CD4-positive, alpha-beta T cell treated with Interleukin-4 for 4 hours (primary cell): ENCODE data around the gene TMEM140.
"Not testable (repeated sequence)": the region's sequence is repeated elsewhere in the genome, so short reads cannot be mapped to it uniquely, and the experiment has no call there.

Source experiments
- DNase-seq: peaks from one replicate; pipeline ENCODE4 v3.0.0-alpha.2; 2020

The TMEM140 gene

GRCh38 chr7:135147899-135148721 lies at the start of gene TMEM140:
TMEM140 (plus strand) TSS chr7:135148072; CDS start chr7:135164442, 16,370 bp downstream.
- peak; percentile 79 for DNase-seq

DNA sequence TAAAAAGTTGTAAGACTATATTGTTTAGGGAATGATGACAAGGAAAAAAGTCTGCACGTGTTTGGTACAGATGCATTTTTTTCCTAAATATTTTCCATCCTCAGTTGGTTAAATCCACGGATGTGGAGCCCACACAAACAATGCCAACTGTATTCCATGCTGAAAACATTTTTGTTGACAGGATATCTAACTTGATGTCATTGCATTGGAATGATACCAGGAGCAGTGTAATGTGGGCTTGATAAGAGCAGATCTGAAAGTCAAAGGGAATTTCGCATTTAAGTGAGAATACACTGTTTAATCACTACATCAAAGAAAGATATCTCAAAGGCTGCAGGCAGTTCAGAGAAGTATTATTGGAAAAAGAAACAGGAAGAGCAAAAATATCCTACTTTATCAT lies 49.5 kb upstream of the TMEM140 start:
- no peak for DNase-seq

GRCh38 chr7:135100856-135101255 lies 47.0 kb upstream of the TMEM140 start:
- DNase-seq = no peak

GRCh38 chr7:135102372-135102771 lies 45.5 kb upstream of the TMEM140 start:
- DNase-seq = no peak

DNA sequence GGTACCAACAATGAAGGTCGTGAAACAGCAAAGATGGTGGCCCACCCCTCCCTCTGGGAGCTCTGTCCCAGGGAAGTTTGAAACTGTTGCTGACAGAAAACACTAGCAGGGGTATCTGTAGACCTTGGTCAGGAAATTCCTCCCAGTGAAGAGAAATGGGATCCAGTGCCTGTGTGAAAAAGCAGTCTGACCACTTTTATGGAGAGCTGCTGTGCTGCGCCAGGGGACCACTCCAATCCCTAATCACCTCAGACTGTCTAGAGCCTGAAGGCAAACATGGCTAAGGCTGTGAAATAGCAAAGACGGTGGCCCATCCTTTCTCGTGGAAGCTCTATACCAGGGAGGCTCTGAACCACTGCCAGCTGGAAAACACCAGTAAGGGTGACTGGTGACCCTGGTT lies 38.3 kb upstream of the TMEM140 start:
- DNase-seq = no peak

DNA sequence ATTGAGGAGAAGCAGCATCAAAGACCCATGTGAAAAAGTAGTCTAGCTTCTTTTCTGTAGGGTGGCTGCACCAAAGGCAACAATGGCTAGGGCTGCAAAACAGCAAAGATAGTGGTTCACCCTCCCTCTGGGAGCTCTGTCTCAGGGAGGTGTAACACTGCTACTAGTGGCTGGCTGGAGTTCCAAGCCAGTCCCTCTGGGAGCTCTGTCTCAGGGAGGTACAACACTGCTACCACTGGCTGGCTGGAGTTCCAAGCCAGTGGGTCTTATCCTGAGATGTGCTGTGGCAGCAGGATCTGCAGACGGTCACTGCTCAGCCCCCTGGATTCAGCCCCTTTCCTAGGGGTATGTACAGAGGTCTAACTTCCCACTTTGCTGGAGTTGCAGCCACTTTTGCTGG lies 37.9 kb upstream of the TMEM140 start:
- DNase-seq = no peak

- no peak for DNase-seq
These were observed 36.5 kb upstream of the TMEM140 start for GRCh38 chr7:135111379-135111778.

- DNase-seq = no peak
These were observed 33.2 kb upstream of the TMEM140 start for GRCh38 chr7:135114622-135115021.

- no peak for DNase-seq
These were observed 30.8 kb upstream of the TMEM140 start for GRCh38 chr7:135117096-135117495.

GRCh38 chr7:135121868-135122267 lies 26.0 kb upstream of the TMEM140 start:
- no peak for DNase-seq

DNA sequence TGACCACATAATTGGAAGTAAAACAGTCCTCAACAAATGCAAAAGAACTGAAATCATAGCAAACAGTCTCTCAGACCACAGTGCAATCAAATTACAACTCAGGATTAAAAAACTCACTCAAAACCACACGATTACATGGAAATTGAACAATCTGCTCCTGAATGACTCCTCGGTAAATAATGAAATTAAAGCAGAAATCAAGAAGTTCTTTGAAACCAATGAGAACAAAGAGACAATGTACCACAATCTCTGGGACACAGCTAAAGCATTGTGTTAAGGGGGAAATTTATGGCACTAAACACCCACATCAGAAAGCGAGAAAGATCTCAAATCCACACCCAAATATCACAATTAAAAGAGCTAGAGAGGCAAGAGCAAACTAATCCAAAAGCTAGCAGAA lies 23.2 kb upstream of the TMEM140 start:
- DNase-seq = not testable (repeated sequence)

- no peak for DNase-seq
These were observed 18.9 kb upstream of the TMEM140 start for GRCh38 chr7:135128931-135129330.

DNA sequence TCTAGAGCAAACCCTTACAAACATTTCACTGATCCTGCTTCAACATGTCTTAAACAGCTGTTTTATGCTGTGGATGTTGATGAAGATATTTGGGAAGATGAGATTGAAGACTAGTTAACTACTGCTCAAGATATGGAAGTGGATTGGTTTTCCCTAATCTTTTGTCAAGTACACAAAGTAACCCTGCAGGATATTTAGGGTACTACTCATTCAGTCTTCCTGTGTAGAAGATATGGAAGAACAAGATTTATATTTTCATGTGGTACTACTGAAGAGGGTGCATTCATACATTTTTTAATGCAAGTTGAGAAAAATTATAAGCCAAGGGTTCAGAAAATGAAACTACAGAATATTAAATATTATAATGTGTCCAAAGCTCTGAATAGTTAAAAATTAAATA lies 18.3 kb upstream of the TMEM140 start:
- DNase-seq = no peak

- DNase-seq = no peak
These were observed 3.8 kb upstream of the TMEM140 start for GRCh38 chr7:135143885-135144668.

- DNase-seq = peak; percentile 33
These were observed 452 bp upstream of the TMEM140 start for GRCh38 chr7:135147341-135147898.

DNA sequence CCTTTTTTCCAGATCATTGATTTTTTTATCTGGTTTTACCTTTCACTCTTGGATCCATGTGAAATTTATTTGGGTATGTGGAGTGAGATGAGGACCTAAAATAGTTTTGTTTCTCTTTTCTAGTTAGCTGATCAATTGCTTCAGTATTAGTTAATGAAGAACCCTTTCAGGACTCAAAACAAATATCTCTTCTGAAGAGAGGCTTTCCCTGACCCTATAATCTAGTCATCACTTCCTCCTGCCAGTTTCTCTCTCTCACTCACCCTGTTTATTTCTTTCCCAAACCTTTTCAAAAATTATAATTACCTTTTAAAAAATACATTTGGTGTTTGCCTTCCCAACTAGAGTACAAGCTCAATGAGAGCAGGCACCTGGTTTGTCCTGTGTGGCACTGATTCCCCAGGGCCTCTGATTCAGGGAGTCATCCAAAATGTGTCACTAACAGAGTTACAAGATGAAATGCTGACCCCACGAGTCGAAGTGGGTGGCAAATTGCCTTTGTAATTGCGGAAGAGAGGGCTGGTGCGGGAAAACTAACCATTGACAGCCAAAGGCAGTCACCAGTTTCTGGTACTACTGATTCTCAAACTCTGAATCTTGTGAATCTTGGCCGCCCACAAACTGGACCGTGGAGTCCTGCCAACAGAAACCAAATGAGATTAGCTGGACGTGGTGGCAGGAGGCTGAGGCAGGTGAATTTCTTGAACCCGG lies 2.4 kb downstream of the TMEM140 start:
- no peak for DNase-seq

GRCh38 chr7:135151132-135151531 lies 3.3 kb downstream of the TMEM140 start:
- DNase-seq = no peak

- no peak for DNase-seq
These were observed 3.7 kb downstream of the TMEM140 start for GRCh38 chr7:135151533-135151932.

GRCh38 chr7:135152442-135152841 lies 4.6 kb downstream of the TMEM140 start:
- DNase-seq = no peak

DNA sequence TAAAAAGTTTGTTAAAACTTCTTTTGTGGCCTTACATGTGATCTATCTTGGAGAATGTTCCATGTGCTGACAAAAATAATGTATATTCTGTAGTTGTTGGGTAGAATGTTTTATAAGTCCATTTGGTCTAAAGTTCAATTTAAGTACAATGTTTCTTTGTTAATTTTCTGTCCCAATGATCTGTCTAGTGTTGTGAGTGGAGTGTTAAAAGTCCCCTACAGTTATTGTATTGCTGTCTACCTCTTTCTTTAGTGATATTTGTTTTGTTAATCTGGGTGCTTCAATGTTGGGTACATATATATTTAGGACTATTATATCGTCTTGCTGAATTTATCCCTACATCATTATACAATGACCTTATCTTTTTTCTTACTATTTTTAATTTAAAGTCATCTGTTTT lies 6.9 kb downstream of the TMEM140 start:
- DNase-seq = no peak

DNA sequence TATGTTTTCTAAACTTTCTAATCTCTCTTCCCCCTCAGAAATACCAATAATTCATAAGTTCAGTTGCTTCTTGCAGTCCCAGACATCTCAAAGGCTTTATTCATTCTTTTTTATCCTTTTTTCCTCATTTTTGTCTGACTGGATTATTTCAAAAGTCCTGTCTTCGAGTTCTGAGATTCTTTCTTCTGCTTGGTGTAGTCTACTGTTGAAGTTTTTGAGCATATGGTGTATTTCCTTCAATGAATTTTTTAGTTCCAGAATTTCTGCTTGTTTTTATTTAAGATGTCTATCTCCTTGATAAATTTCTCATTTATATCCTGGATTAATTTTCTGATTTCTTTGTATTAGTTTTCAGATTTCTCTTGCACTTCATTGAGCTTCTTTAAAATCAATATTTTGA lies 8.4 kb downstream of the TMEM140 start:
- DNase-seq = no peak

DNA sequence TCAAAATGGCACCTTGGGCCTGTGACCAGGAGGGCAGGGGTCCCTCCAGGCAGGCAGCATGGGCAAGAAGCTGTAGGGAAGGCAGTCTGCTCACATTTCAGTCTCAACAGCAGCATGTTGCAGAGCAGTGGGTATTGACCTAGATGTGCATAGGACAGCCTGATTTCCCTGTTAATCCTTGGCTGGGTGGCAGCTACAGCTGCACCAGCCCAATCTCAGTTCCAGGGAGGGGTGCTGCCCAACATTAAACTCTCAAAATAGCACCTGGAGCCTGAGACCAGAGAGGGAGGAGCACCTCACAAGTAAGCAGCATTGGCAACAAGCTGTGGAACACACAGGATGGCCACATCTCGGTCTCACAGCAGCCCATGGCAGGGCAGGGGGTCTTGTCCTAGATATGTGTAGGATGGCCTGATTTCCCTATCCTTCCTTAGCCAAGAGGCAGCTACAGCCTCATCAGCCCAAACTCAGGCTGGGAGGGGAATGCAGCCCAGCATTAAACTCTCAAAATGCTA lies 10.3 kb downstream of the TMEM140 start:
- no peak for DNase-seq

GRCh38 chr7:135158874-135159273 lies 11.0 kb downstream of the TMEM140 start:
- no peak for DNase-seq
